ENCODE results near the gene MIA2.
"Not testable (repeated sequence)": the region's sequence is repeated elsewhere in the genome, so short reads cannot be mapped to it uniquely, and the experiment has no call there.

GRCh38 chr14:39341126-39341525, 107.4 kb downstream of the MIA2 start:
- TF ChIP-seq POLR2AphosphoS5, POLR2A (IDR thresholded peaks at IDR 0.05): not testable (repeated sequence)

All from prostate gland (tissue), 1 donor.